ENCODE results near the gene SLC12A4. TPM values are rescaled to one million over a fixed set of nuclear protein-coding genes. Genes with fewer than 3 reads are reported as not detected.

Gene SLC12A4
- total RNA-seq, 1 donor from 2014 or later = 8.8 TPM

DNA sequence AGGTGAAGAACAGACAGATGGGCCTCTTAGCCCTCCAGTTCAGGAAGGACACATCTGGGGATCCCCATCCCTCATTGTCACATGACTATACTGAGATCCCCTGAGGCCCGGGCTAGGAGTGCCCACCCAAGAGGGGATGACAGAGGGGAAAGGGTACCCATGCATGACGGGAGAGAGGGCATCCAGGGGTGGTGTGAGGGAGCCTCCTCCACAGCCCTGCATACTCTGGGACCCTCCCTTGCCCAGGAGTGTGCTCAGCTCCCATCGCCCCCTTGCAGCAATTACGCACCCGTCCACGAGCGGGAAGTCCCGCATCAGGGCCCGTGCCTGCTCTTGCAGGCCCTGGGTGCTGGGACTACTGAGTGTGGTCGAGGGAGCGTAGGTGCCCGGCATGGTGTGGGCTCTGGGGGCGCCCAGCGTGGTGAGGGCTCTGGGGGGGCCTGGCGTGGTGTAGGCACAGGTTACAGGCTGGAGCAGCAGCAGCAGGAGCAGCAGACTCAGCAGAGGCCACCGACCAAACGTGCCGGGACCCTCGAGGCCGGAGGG lies 24.3 kb upstream of the SLC12A4 start:
- no peaks in the 10 kb centered on the region for H3K4me1 ChIP-seq
- DNase-seq (ENCODE audit: low spot score) = no peak

DNA sequence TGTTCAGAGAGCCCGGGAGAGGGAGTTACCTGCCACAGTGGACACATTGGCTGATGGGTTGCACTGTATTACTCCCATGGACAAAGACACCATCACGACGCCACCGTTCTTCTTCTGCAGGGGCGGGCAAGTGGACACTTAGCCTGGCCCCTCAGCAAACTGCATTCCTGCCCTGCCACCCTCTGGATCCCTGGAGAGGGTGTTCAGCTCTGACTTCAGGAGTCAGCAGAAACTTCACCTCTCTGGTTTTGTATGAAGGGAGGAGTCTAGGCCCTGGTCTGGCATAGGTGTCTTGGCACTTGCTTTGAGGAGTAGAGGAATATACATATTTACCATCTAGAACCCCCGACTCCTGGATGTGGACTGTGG lies 21.6 kb upstream of the SLC12A4 start:
- Mint-ChIP-seq H3K4me3 (no peak overlapping the region), H3K9me3 (no peaks in the 10 kb centered on the region), H3K4me1 (peaks cover under 1% of the 10 kb centered on the region), H3K27me3 (ENCODE audit: insufficient read depth, low read depth) (peaks cover 7% of the 10 kb centered on the region), H3K27ac (no peak overlapping the region), H3K36me3 (no peaks in the 10 kb centered on the region)
- no peak for DNase-seq (ENCODE audit: low spot score)
- Histone ChIP-seq H2AFZ (replicated peaks) (no peak overlapping the region), H3K4me3 (no peak overlapping the region), H3K9ac (no peak overlapping the region), H3K27ac (no peak overlapping the region), H4K20me1 (ENCODE audit: low read depth) (no peaks in the 10 kb centered on the region), H3K27me3 (peaks cover 12% of the 10 kb centered on the region), H3K36me3 (no peaks in the 10 kb centered on the region), H3F3A (ENCODE audit: low read depth) (no peaks in the 10 kb centered on the region), H3K9me3 (ENCODE audit: low read depth) (no peaks in the 10 kb centered on the region), H3K4me1 (no peaks in the 10 kb centered on the region), H3K4me2 (no peak overlapping the region), H3K79me2 (ENCODE audit: low read depth) (no peaks in the 10 kb centered on the region)
- TF ChIP-seq, protein P1, sequence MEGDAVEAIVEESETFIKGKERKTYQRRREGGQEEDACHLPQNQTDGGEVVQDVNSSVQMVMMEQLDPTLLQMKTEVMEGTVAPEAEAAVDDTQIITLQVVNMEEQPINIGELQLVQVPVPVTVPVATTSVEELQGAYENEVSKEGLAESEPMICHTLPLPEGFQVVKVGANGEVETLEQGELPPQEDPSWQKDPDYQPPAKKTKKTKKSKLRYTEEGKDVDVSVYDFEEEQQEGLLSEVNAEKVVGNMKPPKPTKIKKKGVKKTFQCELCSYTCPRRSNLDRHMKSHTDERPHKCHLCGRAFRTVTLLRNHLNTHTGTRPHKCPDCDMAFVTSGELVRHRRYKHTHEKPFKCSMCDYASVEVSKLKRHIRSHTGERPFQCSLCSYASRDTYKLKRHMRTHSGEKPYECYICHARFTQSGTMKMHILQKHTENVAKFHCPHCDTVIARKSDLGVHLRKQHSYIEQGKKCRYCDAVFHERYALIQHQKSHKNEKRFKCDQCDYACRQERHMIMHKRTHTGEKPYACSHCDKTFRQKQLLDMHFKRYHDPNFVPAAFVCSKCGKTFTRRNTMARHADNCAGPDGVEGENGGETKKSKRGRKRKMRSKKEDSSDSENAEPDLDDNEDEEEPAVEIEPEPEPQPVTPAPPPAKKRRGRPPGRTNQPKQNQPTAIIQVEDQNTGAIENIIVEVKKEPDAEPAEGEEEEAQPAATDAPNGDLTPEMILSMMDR (IDR thresholded peaks at IDR 0.05) = no peak
- TF ChIP-seq EZH2 (IDR thresholded peaks at IDR 0.05) (no peak), EZH2phosphoT487 (IDR thresholded peaks at IDR 0.05) (no peak)

More for the DNA sequence above, 24.3 kb upstream of the SLC12A4 start:
- Histone ChIP-seq H3K79me2 (ENCODE audit: low read depth) (no peaks in the 10 kb centered on the region), H3K27me3 (peaks cover 12% of the 10 kb centered on the region), H3K9ac (no peak overlapping the region), H3K9me3 (ENCODE audit: low read depth) (no peaks in the 10 kb centered on the region), H3F3A (ENCODE audit: low read depth) (no peaks in the 10 kb centered on the region), H3K4me2 (no peak overlapping the region), H3K27ac (no peak overlapping the region), H3K4me3 (no peak overlapping the region), H3K36me3 (no peaks in the 10 kb centered on the region), H4K20me1 (ENCODE audit: low read depth) (no peaks in the 10 kb centered on the region), H2AFZ (replicated peaks) (peak overlapping the region; percentile 81)
- TF ChIP-seq EZH2phosphoT487 (IDR thresholded peaks at IDR 0.05) (no peak), EZH2 (IDR thresholded peaks at IDR 0.05) (no peak)
- TF ChIP-seq, protein P1 (IDR thresholded peaks at IDR 0.05) = no peak
- H3K27ac Mint-ChIP-seq = no peak overlapping the region
- no peaks in the 10 kb centered on the region for H3K9me3 Mint-ChIP-seq
- H3K36me3 Mint-ChIP-seq = no peaks in the 10 kb centered on the region
- no peak overlapping the region for H3K4me3 Mint-ChIP-seq
- peaks cover 13% of the 10 kb centered on the region for H3K27me3 Mint-ChIP-seq (ENCODE audit: insufficient read depth, low read depth)
- no peaks in the 10 kb centered on the region for H3K4me1 Mint-ChIP-seq

DNA sequence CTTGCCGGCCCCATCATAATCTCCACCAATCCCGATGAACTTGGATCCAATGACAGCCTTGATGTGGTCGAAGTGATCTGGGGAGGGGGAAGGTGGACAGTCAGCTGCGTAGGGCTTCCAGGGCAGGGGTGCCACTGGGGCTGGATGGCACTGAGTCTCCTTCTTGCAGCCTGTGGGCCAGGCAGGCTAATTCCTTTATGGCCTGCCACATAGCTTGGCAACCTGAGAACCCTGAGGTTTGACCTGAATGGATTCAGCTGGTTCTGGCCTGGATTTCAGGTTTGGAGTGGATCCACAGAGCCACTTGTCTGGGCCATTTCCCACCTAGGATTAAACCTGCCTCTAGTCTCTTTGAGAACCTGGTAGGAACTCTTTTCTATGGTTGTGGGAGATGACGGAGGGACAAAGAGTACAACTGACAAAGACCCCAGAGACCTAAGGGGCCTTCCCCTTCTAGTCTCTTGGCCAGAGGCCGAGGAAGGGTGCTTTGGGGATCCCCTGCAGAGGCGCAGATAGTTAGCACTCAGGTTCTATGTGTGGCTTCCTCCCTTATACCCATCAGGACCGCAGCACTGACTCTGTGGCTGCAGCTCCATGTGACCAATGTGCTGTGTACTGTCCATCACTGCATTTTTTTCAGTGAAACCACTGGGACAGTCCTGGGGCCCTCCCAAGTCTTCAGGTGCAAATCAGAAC lies 21.0 kb upstream of the SLC12A4 start:
- H3K27me3 Mint-ChIP-seq (ENCODE audit: insufficient read depth, low read depth) = peaks cover 7% of the 10 kb centered on the region
- Histone ChIP-seq H3K27me3 (peaks cover 12% of the 10 kb centered on the region), H3K9ac (no peak overlapping the region), H3K79me2 (ENCODE audit: low read depth) (no peaks in the 10 kb centered on the region), H3F3A (ENCODE audit: low read depth) (no peaks in the 10 kb centered on the region), H3K4me2 (no peak overlapping the region), H3K36me3 (no peaks in the 10 kb centered on the region), H2AFZ (replicated peaks) (no peak overlapping the region), H4K20me1 (ENCODE audit: low read depth) (no peaks in the 10 kb centered on the region), H3K4me1 (no peaks in the 10 kb centered on the region), H3K9me3 (ENCODE audit: low read depth) (no peaks in the 10 kb centered on the region), H3K27ac (no peak overlapping the region), H3K4me3 (no peak overlapping the region)
- no peak for TF ChIP-seq EZH2 (IDR thresholded peaks at IDR 0.05)
- TF ChIP-seq, protein P1 (IDR thresholded peaks at IDR 0.05) = no peak
- TF ChIP-seq EZH2phosphoT487 (IDR thresholded peaks at IDR 0.05) = no peak
- H3K4me3 Mint-ChIP-seq = no peak overlapping the region
- no peak overlapping the region for H3K27ac Mint-ChIP-seq
- peaks cover 2% of the 10 kb centered on the region for H3K4me1 Mint-ChIP-seq
- no peaks in the 10 kb centered on the region for H3K9me3 Mint-ChIP-seq
- DNase-seq (ENCODE audit: low spot score) = no peak
- no peaks in the 10 kb centered on the region for H3K36me3 Mint-ChIP-seq

All from neural progenitor cell (in vitro differentiated cells).